Measurements from ENCODE around the gene NSA2.
"Not testable (repeated sequence)": the region's sequence is repeated elsewhere in the genome, so short reads cannot be mapped to it uniquely, and the experiment has no call there.

NSA2 gene

DNA sequence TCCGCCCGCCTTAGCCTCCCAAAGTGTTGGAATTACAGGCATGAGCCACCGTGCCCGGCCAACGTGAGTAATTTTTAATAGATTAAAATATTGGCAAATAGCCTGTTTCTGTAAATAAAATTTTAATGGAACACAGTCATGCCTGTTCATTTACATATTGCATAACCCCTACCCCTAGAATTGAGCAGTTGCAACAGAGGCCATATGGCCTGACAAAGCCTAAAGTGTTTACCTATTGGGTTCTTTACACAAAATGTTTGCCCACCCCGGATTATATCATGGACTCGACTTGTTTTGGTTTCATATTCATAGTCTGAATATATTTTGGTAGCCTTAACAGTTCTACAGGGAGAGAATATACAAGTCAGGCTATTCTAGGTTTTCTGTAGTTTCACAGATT lies 5.3 kb downstream of the NSA2 start:
- no peak overlapping the region for H3K4me3 ChIP-seq (ENCODE audit: low read length)
- DNase-seq (ENCODE audit: low read depth), result peak; percentile 2
- TF ChIP-seq, protein P1, sequence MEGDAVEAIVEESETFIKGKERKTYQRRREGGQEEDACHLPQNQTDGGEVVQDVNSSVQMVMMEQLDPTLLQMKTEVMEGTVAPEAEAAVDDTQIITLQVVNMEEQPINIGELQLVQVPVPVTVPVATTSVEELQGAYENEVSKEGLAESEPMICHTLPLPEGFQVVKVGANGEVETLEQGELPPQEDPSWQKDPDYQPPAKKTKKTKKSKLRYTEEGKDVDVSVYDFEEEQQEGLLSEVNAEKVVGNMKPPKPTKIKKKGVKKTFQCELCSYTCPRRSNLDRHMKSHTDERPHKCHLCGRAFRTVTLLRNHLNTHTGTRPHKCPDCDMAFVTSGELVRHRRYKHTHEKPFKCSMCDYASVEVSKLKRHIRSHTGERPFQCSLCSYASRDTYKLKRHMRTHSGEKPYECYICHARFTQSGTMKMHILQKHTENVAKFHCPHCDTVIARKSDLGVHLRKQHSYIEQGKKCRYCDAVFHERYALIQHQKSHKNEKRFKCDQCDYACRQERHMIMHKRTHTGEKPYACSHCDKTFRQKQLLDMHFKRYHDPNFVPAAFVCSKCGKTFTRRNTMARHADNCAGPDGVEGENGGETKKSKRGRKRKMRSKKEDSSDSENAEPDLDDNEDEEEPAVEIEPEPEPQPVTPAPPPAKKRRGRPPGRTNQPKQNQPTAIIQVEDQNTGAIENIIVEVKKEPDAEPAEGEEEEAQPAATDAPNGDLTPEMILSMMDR (conservative IDR thresholded peaks at IDR 0.05; ENCODE audit: low read length), result no peak

DNA sequence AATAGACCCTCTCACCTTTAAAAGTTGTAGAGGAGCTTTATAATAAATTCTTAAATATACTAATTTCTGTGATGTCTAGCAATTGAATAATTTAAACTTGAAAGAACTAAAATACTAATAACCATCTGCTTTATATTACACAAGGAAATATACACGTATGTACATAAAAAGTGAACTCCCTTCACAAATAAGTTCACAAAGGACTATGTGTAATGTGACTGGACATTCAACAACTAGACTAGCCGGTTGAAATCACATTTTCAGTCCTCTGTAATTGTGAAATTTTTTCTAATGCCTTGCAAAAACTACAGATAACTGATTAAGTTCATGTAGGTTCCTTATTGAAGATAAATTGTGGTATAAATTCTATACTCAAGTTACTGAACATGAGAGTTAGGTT lies 11.6 kb downstream of the NSA2 start:
- TF ChIP-seq, protein P1 (conservative IDR thresholded peaks at IDR 0.05; ENCODE audit: low read length), result no peak
- no peak overlapping the region for H3K4me3 ChIP-seq (ENCODE audit: low read length)
- DNase-seq (ENCODE audit: low read depth), result no peak

GRCh38 chr5:74786851-74787250 lies 19.8 kb downstream of the NSA2 start:
- H3K4me3 ChIP-seq (ENCODE audit: low read length), result no peak overlapping the region
- TF ChIP-seq, protein P1 (conservative IDR thresholded peaks at IDR 0.05; ENCODE audit: low read length), result no peak
- DNase-seq (ENCODE audit: low read depth), result no peak

DNA sequence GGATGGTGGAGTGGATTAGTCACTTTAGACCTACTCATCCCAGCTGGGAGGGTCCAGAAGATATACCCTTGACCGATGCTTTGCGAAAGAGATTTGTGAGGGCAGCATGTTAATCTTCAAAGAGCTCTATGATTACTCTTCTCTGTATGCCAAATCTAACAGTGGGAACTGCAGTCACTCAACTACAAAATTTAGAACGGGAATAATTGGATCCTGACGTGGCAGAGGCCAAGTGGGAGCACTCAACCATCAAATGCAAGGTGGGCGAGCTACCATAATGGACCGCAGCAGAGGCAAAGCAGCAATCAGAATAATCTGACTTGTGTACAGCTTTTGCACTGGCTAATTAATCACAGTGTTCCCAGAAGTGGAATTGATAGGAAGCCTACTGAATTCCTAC lies 20.4 kb downstream of the NSA2 start:
- TF ChIP-seq, protein P1 (conservative IDR thresholded peaks at IDR 0.05; ENCODE audit: low read length), result no peak

DNA sequence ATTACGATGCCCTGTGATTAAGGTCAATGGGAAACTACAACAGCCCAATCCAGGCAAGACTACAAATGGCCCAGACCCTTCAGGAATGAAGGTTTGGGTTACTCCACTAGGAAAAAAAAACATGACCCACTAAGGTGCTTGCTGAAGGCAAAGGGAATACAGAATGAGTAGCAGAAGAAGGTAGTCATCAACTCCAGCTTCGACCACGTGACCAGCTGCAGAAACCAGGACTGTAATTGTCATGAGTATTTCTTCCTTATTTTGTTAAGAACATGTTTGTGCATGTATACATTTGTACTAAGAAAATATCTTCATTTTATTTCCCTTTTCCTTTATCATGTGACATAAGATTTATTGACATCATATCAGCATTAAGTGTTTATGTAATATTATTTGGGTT lies 24.6 kb downstream of the NSA2 start:
- DNase-seq (ENCODE audit: low read depth); H3K4me3 ChIP-seq (ENCODE audit: low read length): not testable (repeated sequence)

More for the DNA sequence above, 20.4 kb downstream of the NSA2 start:
- no peak for DNase-seq (ENCODE audit: low read depth)
- no peak overlapping the region for H3K4me3 ChIP-seq (ENCODE audit: low read length)

GRCh38 chr5:74798977-74799911 lies 32.2 kb downstream of the NSA2 start:
- no peak for DNase-seq (ENCODE audit: low read depth)
- H3K4me3 ChIP-seq (ENCODE audit: low read length), result no peak overlapping the region
- TF ChIP-seq, protein P1 (conservative IDR thresholded peaks at IDR 0.05; ENCODE audit: low read length), result no peak

DNA sequence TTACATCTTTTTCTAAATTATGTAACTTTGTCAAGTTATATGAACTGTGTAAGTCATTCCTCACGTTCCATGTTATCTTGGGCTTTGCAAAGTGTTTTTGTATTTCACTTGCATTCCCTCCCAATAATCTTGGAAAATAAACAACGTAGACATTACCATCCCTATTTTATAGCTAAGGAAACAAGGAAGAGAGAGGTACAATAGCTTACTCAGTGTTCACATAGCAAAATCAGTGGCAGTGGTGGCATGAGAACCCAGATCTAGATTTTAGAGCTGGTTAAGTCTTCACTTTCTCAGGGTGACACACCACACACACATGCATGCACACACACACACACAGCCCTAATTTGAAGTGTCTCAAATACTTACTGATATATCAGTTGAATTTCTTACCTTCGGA lies 34.1 kb downstream of the NSA2 start:
- TF ChIP-seq, protein P1 (conservative IDR thresholded peaks at IDR 0.05; ENCODE audit: low read length), result no peak

More for the DNA sequence above, 34.1 kb downstream of the NSA2 start:
- no peak for DNase-seq (ENCODE audit: low read depth)
- no peak overlapping the region for H3K4me3 ChIP-seq (ENCODE audit: low read length)
